ENCODE results near the gene SELENOF. TPM values are rescaled to one million over a fixed set of nuclear protein-coding genes. Genes with fewer than 3 reads are reported as not detected.

SELENOF gene
- total and polyA plus RNA-seq, 2 of the 4 experiments (the other 2 are of a cell fraction): 60.0 to 153 TPM

- ChIA-PET CTCF (no interaction called here), POLR2A (ENCODE audit: unreplicated experiment) (no interaction called here)
- Histone ChIP-seq H2BK20ac (ENCODE audit: low read depth, low read length) (no peak overlapping the region), H2AK9ac (replicated peaks; ENCODE audit: low read depth, low read length, poor library complexity) (no peak overlapping the region), H3K9me3 (ENCODE audit: control insufficient read depth, insufficient read depth, low read length) (no peaks in the 10 kb centered on the region), H3K4me2 (ENCODE audit: low read depth, low read length) (no peak overlapping the region), H3K9me1 (ENCODE audit: insufficient read depth, low read length) (no peaks in the 10 kb centered on the region), H3K27me3 (ENCODE audit: control insufficient read depth, insufficient read depth, low read length) (no peaks in the 10 kb centered on the region), H3K9ac (ENCODE audit: low read depth, low read length) (no peak overlapping the region), H3K14ac (replicated peaks; ENCODE audit: low read depth, low read length) (no peak overlapping the region), H3K4ac (ENCODE audit: low read depth, low read length) (no peak overlapping the region), H3K4me3 (ENCODE audit: insufficient read depth, low read depth, low read length) (no peak overlapping the region), H3K23ac (ENCODE audit: low read depth, low read length) (no peak overlapping the region), H3K18ac (ENCODE audit: low read depth, low read length) (no peak overlapping the region), H3K56ac (ENCODE audit: extremely low read depth, insufficient read depth, low read length) (no peak overlapping the region), H3K79me1 (ENCODE audit: low read depth in 1 of 2, low read length in 2 of 2) (peaks cover 9 to 12% of the 10 kb centered on the region in 2 experiments; a peak in 3 of 4 replicates), H3K27ac (ENCODE audit: insufficient read depth, low read length) (no peak overlapping the region), H2BK15ac (ENCODE audit: low read depth, low read length) (no peak overlapping the region), H3K4me1 (ENCODE audit: control insufficient read depth, insufficient read depth, low read length) (0 out of 2 replicates have a peak, but pooled peaks cover 2% of the 10 kb centered on the region), H2BK5ac (ENCODE audit: low read depth, low read length, poor library complexity, severe bottlenecking) (no peak overlapping the region), H4K91ac (ENCODE audit: insufficient read depth, low read depth, low read length) (no peak overlapping the region), H4K8ac (ENCODE audit: low read depth in 2 of 2, low read length in 2 of 2) (no peak overlapping the region), H3K36me3 (ENCODE audit: control insufficient read depth, insufficient read depth, low read length) (no peaks in the 10 kb centered on the region), H2AFZ (replicated peaks; ENCODE audit: low read length, poor library complexity) (no peak overlapping the region), H4K20me1 (ENCODE audit: insufficient read depth, low read length) (no peaks in the 10 kb centered on the region), H2BK120ac (ENCODE audit: low read depth, low read length) (no peak overlapping the region), H2AK5ac (ENCODE audit: low read depth, low read length) (no peak overlapping the region), H4K5ac (ENCODE audit: low read depth, low read length) (no peak overlapping the region)
- TF ChIP-seq FOS (IDR thresholded peaks at IDR 0.05; ENCODE audit: low read depth, low read length) (no peak), RCOR1 (IDR thresholded peaks at IDR 0.05; ENCODE audit: insufficient replicate concordance, low read length) (no peak), CHD1 (IDR thresholded peaks at IDR 0.05; ENCODE audit: low read depth, low read length) (no peak), RAD21 (IDR thresholded peaks at IDR 0.05; ENCODE audit: low read length) (no peak)
- TF ChIP-seq, protein P1, sequence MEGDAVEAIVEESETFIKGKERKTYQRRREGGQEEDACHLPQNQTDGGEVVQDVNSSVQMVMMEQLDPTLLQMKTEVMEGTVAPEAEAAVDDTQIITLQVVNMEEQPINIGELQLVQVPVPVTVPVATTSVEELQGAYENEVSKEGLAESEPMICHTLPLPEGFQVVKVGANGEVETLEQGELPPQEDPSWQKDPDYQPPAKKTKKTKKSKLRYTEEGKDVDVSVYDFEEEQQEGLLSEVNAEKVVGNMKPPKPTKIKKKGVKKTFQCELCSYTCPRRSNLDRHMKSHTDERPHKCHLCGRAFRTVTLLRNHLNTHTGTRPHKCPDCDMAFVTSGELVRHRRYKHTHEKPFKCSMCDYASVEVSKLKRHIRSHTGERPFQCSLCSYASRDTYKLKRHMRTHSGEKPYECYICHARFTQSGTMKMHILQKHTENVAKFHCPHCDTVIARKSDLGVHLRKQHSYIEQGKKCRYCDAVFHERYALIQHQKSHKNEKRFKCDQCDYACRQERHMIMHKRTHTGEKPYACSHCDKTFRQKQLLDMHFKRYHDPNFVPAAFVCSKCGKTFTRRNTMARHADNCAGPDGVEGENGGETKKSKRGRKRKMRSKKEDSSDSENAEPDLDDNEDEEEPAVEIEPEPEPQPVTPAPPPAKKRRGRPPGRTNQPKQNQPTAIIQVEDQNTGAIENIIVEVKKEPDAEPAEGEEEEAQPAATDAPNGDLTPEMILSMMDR (conservative IDR thresholded peaks at IDR 0.05; ENCODE audit: low read depth, low read length): no peak
- intact Hi-C loops (cut with micrococcal nuclease): no loop called here
- ATAC-seq (ENCODE audit: low read depth) (no peak), DNase-seq (no peak)
- in situ Hi-C loops (cut with MboI; ENCODE audit: low sequenced_read_pairs): loop anchor here (10.0 to 25.0 kb wide), 2 partner anchors 121 to 569 kb away; partner anchors contain the start of gene ODF2L
- dilution Hi-C loops (cut with HindIII; ENCODE audit: low sequenced_read_pairs, unreplicated experiment): no loop called here
- BruUV-seq (replicated peaks): no TSS peak
These were observed 42.3 kb upstream of the SELENOF start for GRCh38 chr1:86956221-86956620.

Measured in IMR-90 (cell line).